ENCODE measurements around the gene VN1R4.
"Not testable (repeated sequence)": the region's sequence is repeated elsewhere in the genome, so short reads cannot be mapped to it uniquely, and the experiment has no call there.

The VN1R4 gene

GRCh38 chr19:53267623-53268022 lies at the start of gene VN1R4:
Gene VN1R4 (minus strand): TSS chr19:53267723. CDS start chr19:53267665, 58 bp downstream.
- H3K4me3 ChIP-seq (ENCODE audit: low read depth, low read length); DNase-seq (ENCODE audit: low read depth): not testable (repeated sequence)

- no peak for TF ChIP-seq CTCF (conservative IDR thresholded peaks at IDR 0.05; ENCODE audit: low read depth, low read length)
- H3K4me3 ChIP-seq (ENCODE audit: low read depth, low read length), result no peak overlapping the region
- DNase-seq (ENCODE audit: low read depth), result no peak
Measured at GRCh38 chr19:53311897-53312296, 44.4 kb upstream of the VN1R4 start.

- DNase-seq (ENCODE audit: low read depth), result no peak
- TF ChIP-seq CTCF (conservative IDR thresholded peaks at IDR 0.05; ENCODE audit: low read depth, low read length), result no peak
- H3K4me3 ChIP-seq (ENCODE audit: low read depth, low read length), result no peak overlapping the region
Measured at GRCh38 chr19:53311044-53311443, 43.5 kb upstream of the VN1R4 start.

- H3K4me3 ChIP-seq (ENCODE audit: low read depth, low read length), result no peak overlapping the region
- peak; percentile 37 for DNase-seq (ENCODE audit: low read depth)
- TF ChIP-seq CTCF (conservative IDR thresholded peaks at IDR 0.05; ENCODE audit: low read depth, low read length), result peak; percentile 63
Measured at GRCh38 chr19:53308339-53308811, 40.9 kb upstream of the VN1R4 start.

GRCh38 chr19:53301341-53301740 lies 33.8 kb upstream of the VN1R4 start:
- not testable (repeated sequence) for DNase-seq (ENCODE audit: low read depth); H3K4me3 ChIP-seq (ENCODE audit: low read depth, low read length)

- TF ChIP-seq CTCF (conservative IDR thresholded peaks at IDR 0.05; ENCODE audit: low read depth, low read length), result no peak
Measured at GRCh38 chr19:53294786-53295441, 27.4 kb upstream of the VN1R4 start.

GRCh38 chr19:53290758-53291549 lies 23.4 kb upstream of the VN1R4 start:
- no peak for TF ChIP-seq CTCF (conservative IDR thresholded peaks at IDR 0.05; ENCODE audit: low read depth, low read length)
- no peak for DNase-seq (ENCODE audit: low read depth)
- H3K4me3 ChIP-seq (ENCODE audit: low read depth, low read length), result no peak overlapping the region

More at GRCh38 chr19:53294786-53295441, 27.4 kb upstream of the VN1R4 start:
- no peak for DNase-seq (ENCODE audit: low read depth)
- H3K4me3 ChIP-seq (ENCODE audit: low read depth, low read length), result no peak overlapping the region

GRCh38 chr19:53285087-53285486 lies 17.6 kb upstream of the VN1R4 start:
- H3K4me3 ChIP-seq (ENCODE audit: low read depth, low read length), result no peak overlapping the region
- DNase-seq (ENCODE audit: low read depth), result no peak
- no peak for TF ChIP-seq CTCF (conservative IDR thresholded peaks at IDR 0.05; ENCODE audit: low read depth, low read length)

GRCh38 chr19:53281947-53282346 lies 14.4 kb upstream of the VN1R4 start:
- H3K4me3 ChIP-seq (ENCODE audit: low read depth, low read length); DNase-seq (ENCODE audit: low read depth): not testable (repeated sequence)
